GM21529 (cell line): ENCODE data around the gene PDGFRB.

ENCODE experiments used
- ATAC-seq: cut with Tn5 transposase; IDR thresholded peaks from one replicate; pipeline ENCODE4 v1.9.1; 2021; ENCODE audit not compliant: unreplicated experiment

The PDGFRB gene

GRCh38 chr5:150155258-150156026, at the start of gene PDGFRB:
TSS of gene PDGFRB (minus strand) at chr5:150155845. CDS start at chr5:150137047, 18,798 bp downstream.
- ATAC-seq, result no peak

- no peak for ATAC-seq
Measured at GRCh38 chr5:150204590-150204960, 48.9 kb upstream of the PDGFRB start.

- ATAC-seq, result no peak
Measured at GRCh38 chr5:150203832-150204589, 48.4 kb upstream of the PDGFRB start.

- ATAC-seq, result no peak
Measured at GRCh38 chr5:150202501-150202900, 46.9 kb upstream of the PDGFRB start.

- ATAC-seq, result no peak
Measured at GRCh38 chr5:150197476-150197875, 41.8 kb upstream of the PDGFRB start.

- no peak for ATAC-seq
Measured at GRCh38 chr5:150196986-150197385, 41.3 kb upstream of the PDGFRB start.

- no peak for ATAC-seq
Measured at GRCh38 chr5:150196514-150196913, 40.9 kb upstream of the PDGFRB start.

- no peak for ATAC-seq
Measured at GRCh38 chr5:150195736-150196485, 40.3 kb upstream of the PDGFRB start.

GRCh38 chr5:150192462-150192861, 36.8 kb upstream of the PDGFRB start:
- no peak for ATAC-seq

- ATAC-seq, result no peak
Measured at GRCh38 chr5:150190987-150191386, 35.3 kb upstream of the PDGFRB start.

- no peak for ATAC-seq
Measured at GRCh38 chr5:150190503-150190979, 34.9 kb upstream of the PDGFRB start.

GRCh38 chr5:150189728-150190502, 34.3 kb upstream of the PDGFRB start, which contains the start of gene SLC6A7:
TSS of gene SLC6A7 (plus strand) at chr5:150190062. CDS start at chr5:150190328, 266 bp downstream.
- ATAC-seq, result no peak

GRCh38 chr5:150189326-150189725, 33.7 kb upstream of the PDGFRB start:
- no peak for ATAC-seq

- no peak for ATAC-seq
Measured at GRCh38 chr5:150188146-150188842, 32.6 kb upstream of the PDGFRB start.

- no peak for ATAC-seq
Measured at GRCh38 chr5:150186897-150187296, 31.3 kb upstream of the PDGFRB start.

- ATAC-seq, result no peak
Measured at GRCh38 chr5:150186137-150186536, 30.5 kb upstream of the PDGFRB start.

GRCh38 chr5:150184990-150185912, 29.6 kb upstream of the PDGFRB start:
- ATAC-seq, result no peak

- ATAC-seq, result no peak
Measured at GRCh38 chr5:150184006-150184405, 28.4 kb upstream of the PDGFRB start.

- ATAC-seq, result no peak
Measured at GRCh38 chr5:150183436-150183835, 27.8 kb upstream of the PDGFRB start.
